ENCODE measurements around the gene PPP1R3D. TPM values are rescaled to one million over a fixed set of nuclear protein-coding genes. Genes with fewer than 3 reads are reported as not detected.

The PPP1R3D gene
- total and polyA plus RNA-seq, 9 of the 15 experiments (the other 6 are each of a cell fraction or from before 2014, with no cell fraction given), result 0.35 to 3.3 (median 1.8) TPM

DNA sequence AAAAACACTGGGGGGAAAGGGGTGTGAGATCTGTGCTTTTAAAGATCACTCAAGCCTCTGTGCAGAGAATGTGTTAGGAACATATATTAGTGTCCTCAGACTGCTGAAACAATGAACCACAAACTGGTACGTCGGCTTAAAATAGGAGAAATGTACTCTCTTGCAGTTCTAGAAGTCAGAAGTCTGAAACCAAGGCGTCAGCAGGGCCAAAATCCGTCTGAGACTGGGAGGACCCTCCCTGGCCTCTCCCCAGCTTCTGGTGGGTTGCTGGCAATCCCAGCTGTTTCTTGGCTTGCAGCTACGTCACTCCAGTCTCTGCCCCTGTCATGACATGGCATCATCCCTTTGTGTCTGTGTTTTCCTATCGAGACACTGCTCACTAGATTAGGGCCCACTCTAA lies 22.1 kb upstream of the PPP1R3D start:
- FAIRE-seq (no peak), ATAC-seq (no peak), DNase-seq (ENCODE audit: extremely low read depth in 1 of 4, low spot score in 3 of 4) (no peak)
- Histone ChIP-seq H4K20me1 (replicated peaks; ENCODE audit: control insufficient read depth, insufficient read depth, low read length) (no peaks in the 10 kb centered on the region), H3K9me1 (ENCODE audit: control insufficient read depth, insufficient read depth, low read length) (no peaks in the 10 kb centered on the region), H3K27me3 (ENCODE audit: control insufficient read depth in 2 of 2, insufficient read depth in 2 of 2, low read length in 2 of 2) (peaks cover 6 to 14% of the 10 kb centered on the region in 2 experiments; a peak in 3 of 5 replicates), H3K27ac (ENCODE audit: extremely low read depth, low read depth, low read length) (no peak overlapping the region), H3K4me1 (replicated peaks in 1 of 2; ENCODE audit: control insufficient read depth in 2 of 2, insufficient read depth in 2 of 2, low read length in 2 of 2) (no peaks in the 10 kb centered on the region), H3K9ac (ENCODE audit: insufficient read depth in 1 of 2, low read depth in 2 of 2, low read length in 2 of 2) (no peak overlapping the region), H3K4me2 (ENCODE audit: insufficient read depth, low read length) (no peak overlapping the region), H3K36me3 (ENCODE audit: control insufficient read depth, insufficient read depth, low read length) (no peaks in the 10 kb centered on the region), H2AFZ (ENCODE audit: low read depth, low read length) (no peak overlapping the region), H3K4me3 (no peak overlapping the region), H3K9me3 (replicated peaks; ENCODE audit: control insufficient read depth, insufficient read depth, low read depth, low read length) (no peaks in the 10 kb centered on the region), H3K79me2 (ENCODE audit: control insufficient read depth, insufficient read depth, low read length) (no peaks in the 10 kb centered on the region)
- 2% methylated on average over 6 of the region's 6 CpGs for WGBS (ENCODE audit: insufficient coverage, low coverage, missing lambda C conversion rate)
- TF ChIP-seq BCL6 (CRISPR knock-in tag; IDR thresholded peaks at IDR 0.05), result no peak
- no peak for TF ChIP-seq SETDB1 (IDR thresholded peaks at IDR 0.05; ENCODE audit: low read length)
- no peak for TF ChIP-seq JUN (IDR thresholded peaks at IDR 0.05; ENCODE audit: borderline replicate concordance, low read depth, low read length)
- TF ChIP-seq JUN (CRISPR knock-in tag; IDR thresholded peaks at IDR 0.05; ENCODE audit: borderline replicate concordance), result no peak
- TF ChIP-seq LARP7 (IDR thresholded peaks at IDR 0.05), result no peak
- TF ChIP-seq PRMT5 (CRISPR knock-in tag; IDR thresholded peaks at IDR 0.05), result no peak
- TF ChIP-seq ZNF584 (CRISPR knock-in tag; IDR thresholded peaks at IDR 0.05; ENCODE audit: low read depth), result no peak
- TF ChIP-seq KLF10 (CRISPR knock-in tag; IDR thresholded peaks at IDR 0.05), result no peak
- TF ChIP-seq, protein P1, sequence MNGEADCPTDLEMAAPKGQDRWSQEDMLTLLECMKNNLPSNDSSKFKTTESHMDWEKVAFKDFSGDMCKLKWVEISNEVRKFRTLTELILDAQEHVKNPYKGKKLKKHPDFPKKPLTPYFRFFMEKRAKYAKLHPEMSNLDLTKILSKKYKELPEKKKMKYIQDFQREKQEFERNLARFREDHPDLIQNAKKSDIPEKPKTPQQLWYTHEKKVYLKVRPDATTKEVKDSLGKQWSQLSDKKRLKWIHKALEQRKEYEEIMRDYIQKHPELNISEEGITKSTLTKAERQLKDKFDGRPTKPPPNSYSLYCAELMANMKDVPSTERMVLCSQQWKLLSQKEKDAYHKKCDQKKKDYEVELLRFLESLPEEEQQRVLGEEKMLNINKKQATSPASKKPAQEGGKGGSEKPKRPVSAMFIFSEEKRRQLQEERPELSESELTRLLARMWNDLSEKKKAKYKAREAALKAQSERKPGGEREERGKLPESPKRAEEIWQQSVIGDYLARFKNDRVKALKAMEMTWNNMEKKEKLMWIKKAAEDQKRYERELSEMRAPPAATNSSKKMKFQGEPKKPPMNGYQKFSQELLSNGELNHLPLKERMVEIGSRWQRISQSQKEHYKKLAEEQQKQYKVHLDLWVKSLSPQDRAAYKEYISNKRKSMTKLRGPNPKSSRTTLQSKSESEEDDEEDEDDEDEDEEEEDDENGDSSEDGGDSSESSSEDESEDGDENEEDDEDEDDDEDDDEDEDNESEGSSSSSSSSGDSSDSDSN (IDR thresholded peaks at IDR 0.05; ENCODE audit: borderline replicate concordance in 1 of 2, low read depth in 2 of 2, low read length in 2 of 2), result no peak
- intact Hi-C loops (cut with micrococcal nuclease), result no loop called here
- POLR2A ChIA-PET, result no interaction called here
- in situ Hi-C loops (cut with MboI), result no loop called here
- no TSS peak for BruUV-seq (replicated peaks)
- CTCF ChIA-PET (ENCODE audit: low intra/inter-chr PET ratio), result no interaction called here
